Measurements from ENCODE around the gene PLAAT3.
"Not testable (repeated sequence)": the region's sequence is repeated elsewhere in the genome, so short reads cannot be mapped to it uniquely, and the experiment has no call there.

Gene PLAAT3

GRCh38 chr11:63595296-63595695 lies 18.9 kb downstream of the PLAAT3 start:
- DNase-seq (ENCODE audit: insufficient read length, low spot score) = no peak
- no peak for FAIRE-seq
- no peak for TF ChIP-seq POLR2A (IDR thresholded peaks at IDR 0.05; ENCODE audit: low read depth, low read length)

- DNase-seq (ENCODE audit: insufficient read length, low spot score) = no peak
- FAIRE-seq = no peak
- no peak for TF ChIP-seq POLR2A (IDR thresholded peaks at IDR 0.05; ENCODE audit: low read depth, low read length)
Measured at GRCh38 chr11:63592975-63593395, 21.2 kb downstream of the PLAAT3 start.

GRCh38 chr11:63590024-63590788 lies 24.0 kb downstream of the PLAAT3 start:
- DNase-seq (ENCODE audit: insufficient read length, low spot score) (no peak), FAIRE-seq (no peak)
- TF ChIP-seq POLR2A (IDR thresholded peaks at IDR 0.05; ENCODE audit: low read depth, low read length) = no peak

GRCh38 chr11:63589000-63589399 lies 25.2 kb downstream of the PLAAT3 start:
- no peak for DNase-seq (ENCODE audit: insufficient read length, low spot score)
- TF ChIP-seq POLR2A (IDR thresholded peaks at IDR 0.05; ENCODE audit: low read depth, low read length) = no peak
- FAIRE-seq = no peak

- no peak for TF ChIP-seq POLR2A (IDR thresholded peaks at IDR 0.05; ENCODE audit: low read depth, low read length)
- DNase-seq (ENCODE audit: insufficient read length, low spot score) = no peak
- no peak for FAIRE-seq
Measured at GRCh38 chr11:63586451-63587166, 27.6 kb downstream of the PLAAT3 start.

- TF ChIP-seq POLR2A (IDR thresholded peaks at IDR 0.05; ENCODE audit: low read depth, low read length) = no peak
- no peak for FAIRE-seq
- DNase-seq (ENCODE audit: insufficient read length, low spot score) = no peak
Measured at GRCh38 chr11:63583357-63583677, 30.9 kb downstream of the PLAAT3 start.

- not testable (repeated sequence) for FAIRE-seq; DNase-seq (ENCODE audit: insufficient read length, low spot score)
Measured at GRCh38 chr11:63581224-63581623, 33.0 kb downstream of the PLAAT3 start.

GRCh38 chr11:63578882-63579281 lies 35.4 kb downstream of the PLAAT3 start:
- not testable (repeated sequence) for DNase-seq (ENCODE audit: insufficient read length, low spot score); FAIRE-seq

GRCh38 chr11:63574856-63575602 lies 39.2 kb downstream of the PLAAT3 start:
- FAIRE-seq = no peak
- DNase-seq (ENCODE audit: insufficient read length, low spot score) = no peak
- no peak for TF ChIP-seq POLR2A (IDR thresholded peaks at IDR 0.05; ENCODE audit: low read depth, low read length)

GRCh38 chr11:63573881-63574855 lies 40.1 kb downstream of the PLAAT3 start:
- TF ChIP-seq POLR2A (IDR thresholded peaks at IDR 0.05; ENCODE audit: low read depth, low read length) = no peak
- no peak for FAIRE-seq
- no peak for DNase-seq (ENCODE audit: insufficient read length, low spot score)

- no peak for TF ChIP-seq POLR2A (IDR thresholded peaks at IDR 0.05; ENCODE audit: low read depth, low read length)
- no peak for FAIRE-seq
- no peak for DNase-seq (ENCODE audit: insufficient read length, low spot score)
Measured at GRCh38 chr11:63572026-63572688, 42.1 kb downstream of the PLAAT3 start.

- FAIRE-seq (no peak), DNase-seq (ENCODE audit: insufficient read length, low spot score) (no peak)
- TF ChIP-seq POLR2A (IDR thresholded peaks at IDR 0.05; ENCODE audit: low read depth, low read length) = no peak
Measured at GRCh38 chr11:63569570-63569969, 44.7 kb downstream of the PLAAT3 start.

Data from H54 (cell line).